Effector memory CD8-positive, alpha-beta T cell (primary cell): Measurements from ENCODE around the gene POU4F3.
A peak's percentile ranks its signal among the peaks of the same experiment; 100 is the strongest.

Source experiments
- ATAC-seq: fragments of 150-1000 bp; cut with Tn5 transposase; replicated peaks from 2 replicates; pipeline ENCODE4 v1.10.0; 2021; ENCODE audit warnings: mild to moderate bottlenecking, moderate library complexity
- DNase-seq, 3 experiments: peaks; one replicate each; pipeline ENCODE4 v3.0.0; 2021
- H3K27ac Mint-ChIP-seq, 2 donors: one replicate each; pipeline ENCODE4 v1.8.0; 2022; ENCODE audit warnings: mild to moderate bottlenecking in 2 of 2, mixed read lengths in 2 of 2, moderate library complexity in 2 of 2
- H3K27me3 Mint-ChIP-seq, 2 donors: one replicate each; pipeline ENCODE4 v1.8.0; 2022; ENCODE audit warnings: mixed read lengths in 2 of 2
- H3K36me3 Mint-ChIP-seq: one replicate; pipeline ENCODE4 v1.8.0; 2022; ENCODE audit warnings: mild to moderate bottlenecking, moderate library complexity, mixed read lengths; ENCODE audit not compliant: insufficient read depth
- H3K4me1 Mint-ChIP-seq, 2 donors: one replicate each; pipeline ENCODE4 v1.8.0; 2022; ENCODE audit warnings: low read depth in 2 of 2, mixed read lengths in 2 of 2
- H3K4me3 Mint-ChIP-seq, 2 donors: one replicate each; pipeline ENCODE4 v1.8.0; 2022; ENCODE audit warnings: mild to moderate bottlenecking in 2 of 2, mixed read lengths in 2 of 2, moderate library complexity in 2 of 2
- H3K9me3 Mint-ChIP-seq, 2 donors: one replicate each; pipeline ENCODE4 v1.8.0; 2022; ENCODE audit warnings: mixed read lengths in 2 of 2

The POU4F3 gene

GRCh38 chr5:146342882-146343865, 4.5 kb downstream of the POU4F3 start:
- no peak for ATAC-seq

GRCh38 chr5:146344155-146345118, 5.8 kb downstream of the POU4F3 start:
- H3K27me3 Mint-ChIP-seq: peaks cover 89 to 99% of the 10 kb centered on the region in 2 donors
- H3K9me3 Mint-ChIP-seq: peaks cover 0 to 3% of the 10 kb centered on the region in 2 donors
- DNase-seq (no peak), ATAC-seq (no peak)
- H3K4me1 Mint-ChIP-seq: peaks cover 6 to 12% of the 10 kb centered on the region in 2 donors
- peak overlapping the region; percentile 30 to 40 for H3K4me3 Mint-ChIP-seq
- no peak overlapping the region for H3K27ac Mint-ChIP-seq
- H3K36me3 Mint-ChIP-seq: no peaks in the 10 kb centered on the region

More at GRCh38 chr5:146342882-146343865, 4.5 kb downstream of the POU4F3 start:
- Mint-ChIP-seq H3K4me1 (peaks cover 6 to 13% of the 10 kb centered on the region in 2 donors), H3K9me3 (peaks cover 0 to 3% of the 10 kb centered on the region in 2 donors), H3K4me3 (no peak overlapping the region), H3K27me3 (peaks cover 92 to 100% of the 10 kb centered on the region in 2 donors), H3K27ac (no peak overlapping the region), H3K36me3 (no peaks in the 10 kb centered on the region)
- DNase-seq: no peak

- Mint-ChIP-seq H3K27ac (no peak overlapping the region), H3K4me1 (peaks cover 6 to 12% of the 10 kb centered on the region in 2 donors), H3K9me3 (no peaks in the 10 kb centered on the region), H3K36me3 (no peaks in the 10 kb centered on the region), H3K27me3 (peaks cover 81 to 92% of the 10 kb centered on the region in 2 donors), H3K4me3 (peak overlapping the region; percentile 26 to 53)
- ATAC-seq (no peak), DNase-seq (no peak)
These were observed 6.6 kb downstream of the POU4F3 start for GRCh38 chr5:146345240-146345577.

- H3K4me3 Mint-ChIP-seq: peak overlapping the region; percentile 49 to 53
- no peaks in the 10 kb centered on the region for H3K36me3 Mint-ChIP-seq
- peaks cover 81 to 92% of the 10 kb centered on the region in 2 donors for H3K27me3 Mint-ChIP-seq
- H3K4me1 Mint-ChIP-seq: peaks cover 6 to 12% of the 10 kb centered on the region in 2 donors
- no peaks in the 10 kb centered on the region for H3K9me3 Mint-ChIP-seq
- no peak for ATAC-seq
- H3K27ac Mint-ChIP-seq: no peak overlapping the region
- DNase-seq: no peak
These were observed 7.1 kb downstream of the POU4F3 start for GRCh38 chr5:146345578-146346366.

- DNase-seq (no peak), ATAC-seq (no peak)
- H3K9me3 Mint-ChIP-seq: no peaks in the 10 kb centered on the region
- H3K27ac Mint-ChIP-seq: no peak overlapping the region
- peaks cover 34 to 44% of the 10 kb centered on the region in 2 donors for H3K27me3 Mint-ChIP-seq
- no peaks in the 10 kb centered on the region for H3K36me3 Mint-ChIP-seq
- no peaks in the 10 kb centered on the region for H3K4me1 Mint-ChIP-seq
- no peak overlapping the region for H3K4me3 Mint-ChIP-seq
These were observed 18.5 kb downstream of the POU4F3 start for GRCh38 chr5:146357126-146357525.

GRCh38 chr5:146359836-146360235, 21.2 kb downstream of the POU4F3 start:
- Mint-ChIP-seq H3K27ac (no peak overlapping the region), H3K27me3 (peaks cover 50 to 63% of the 10 kb centered on the region in 2 donors), H3K36me3 (no peaks in the 10 kb centered on the region), H3K9me3 (no peaks in the 10 kb centered on the region), H3K4me3 (no peak overlapping the region), H3K4me1 (peaks cover 0 to 4% of the 10 kb centered on the region in 2 donors)
- ATAC-seq (no peak), DNase-seq (no peak)

- Mint-ChIP-seq H3K27ac (no peak overlapping the region), H3K4me3 (no peak overlapping the region), H3K9me3 (no peaks in the 10 kb centered on the region), H3K4me1 (peaks cover 0 to 4% of the 10 kb centered on the region in 2 donors), H3K36me3 (no peaks in the 10 kb centered on the region), H3K27me3 (peaks cover 67 to 87% of the 10 kb centered on the region in 2 donors)
- ATAC-seq: no peak
- DNase-seq: no peak
These were observed 24.7 kb downstream of the POU4F3 start for GRCh38 chr5:146363161-146363874.

GRCh38 chr5:146365618-146366017, 27.0 kb downstream of the POU4F3 start:
- Mint-ChIP-seq H3K27me3 (peaks cover 65 to 87% of the 10 kb centered on the region in 2 donors), H3K36me3 (no peaks in the 10 kb centered on the region), H3K4me3 (no peak overlapping the region), H3K4me1 (peaks cover 0 to 4% of the 10 kb centered on the region in 2 donors), H3K27ac (no peak overlapping the region), H3K9me3 (no peaks in the 10 kb centered on the region)
- ATAC-seq (no peak), DNase-seq (no peak)

- H3K27ac Mint-ChIP-seq: no peak overlapping the region
- peaks cover 0 to 4% of the 10 kb centered on the region in 2 donors for H3K4me1 Mint-ChIP-seq
- H3K27me3 Mint-ChIP-seq: peaks cover 63 to 89% of the 10 kb centered on the region in 2 donors
- no peak overlapping the region for H3K4me3 Mint-ChIP-seq
- H3K36me3 Mint-ChIP-seq: peaks cover 3% of the 10 kb centered on the region
- ATAC-seq (no peak), DNase-seq (no peak)
- H3K9me3 Mint-ChIP-seq: no peaks in the 10 kb centered on the region
These were observed 28.3 kb downstream of the POU4F3 start for GRCh38 chr5:146366904-146367303.

GRCh38 chr5:146368137-146368536, 29.5 kb downstream of the POU4F3 start:
- DNase-seq (no peak), ATAC-seq (no peak)
- peaks cover 0 to 3% of the 10 kb centered on the region in 2 donors for H3K4me1 Mint-ChIP-seq
- H3K27me3 Mint-ChIP-seq: peaks cover 60 to 89% of the 10 kb centered on the region in 2 donors
- peaks cover 3% of the 10 kb centered on the region for H3K36me3 Mint-ChIP-seq
- no peak overlapping the region for H3K27ac Mint-ChIP-seq
- no peak overlapping the region for H3K4me3 Mint-ChIP-seq
- no peaks in the 10 kb centered on the region for H3K9me3 Mint-ChIP-seq

- Mint-ChIP-seq H3K9me3 (no peaks in the 10 kb centered on the region), H3K27ac (no peak overlapping the region), H3K27me3 (peaks cover 57 to 83% of the 10 kb centered on the region in 2 donors), H3K4me1 (no peaks in the 10 kb centered on the region), H3K4me3 (no peak overlapping the region), H3K36me3 (peaks cover 3% of the 10 kb centered on the region)
- DNase-seq (no peak), ATAC-seq (no peak)
These were observed 31.1 kb downstream of the POU4F3 start for GRCh38 chr5:146369691-146370090.

- no peaks in the 10 kb centered on the region for H3K9me3 Mint-ChIP-seq
- H3K4me1 Mint-ChIP-seq: no peaks in the 10 kb centered on the region
- no peaks in the 10 kb centered on the region for H3K36me3 Mint-ChIP-seq
These were observed 38.2 kb downstream of the POU4F3 start for GRCh38 chr5:146376821-146377220.

More at GRCh38 chr5:146376821-146377220, 38.2 kb downstream of the POU4F3 start:
- ATAC-seq: no peak
- H3K27ac Mint-ChIP-seq: no peak overlapping the region
- DNase-seq: no peak
- peaks cover 44 to 71% of the 10 kb centered on the region in 2 donors for H3K27me3 Mint-ChIP-seq
- no peak overlapping the region for H3K4me3 Mint-ChIP-seq
